Measurements from ENCODE around the gene UBA1. TPM values are rescaled to one million over a fixed set of nuclear protein-coding genes. Genes with fewer than 3 reads are reported as not detected.
A peak's percentile ranks its signal among the peaks of the same experiment; 100 is the strongest.

The UBA1 gene
- total RNA-seq, 1 donor from 2014 or later, result 165 TPM

DNA sequence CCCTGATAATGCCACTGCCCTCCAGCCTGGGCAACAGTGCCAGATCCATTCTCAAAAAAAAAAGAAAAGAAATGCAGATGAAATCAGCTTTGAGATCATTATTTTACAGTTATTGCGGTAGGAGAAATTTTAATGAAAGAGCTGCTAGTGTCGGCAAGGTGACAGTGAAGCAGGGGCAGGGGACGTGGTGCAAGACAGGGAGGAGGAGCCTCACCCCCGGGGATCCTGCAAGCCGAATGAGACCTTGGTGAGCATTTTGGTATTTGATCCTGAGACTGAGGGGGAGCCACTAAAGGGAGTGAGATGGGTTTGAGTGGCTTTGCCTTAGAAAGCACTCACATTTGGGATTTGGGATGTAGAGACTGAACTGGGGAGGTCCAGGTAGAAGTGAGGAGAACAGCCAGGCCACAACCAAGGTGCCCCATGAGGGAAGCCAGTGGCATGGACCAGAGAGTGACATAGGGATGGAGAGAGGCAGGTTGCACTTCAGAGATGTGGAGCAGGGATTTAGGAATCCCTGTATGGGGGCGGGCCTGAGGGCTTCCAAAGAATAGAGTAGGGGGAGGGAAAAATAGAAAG lies 25.0 kb upstream of the UBA1 start:
- ATAC-seq (no peak), DNase-seq (ENCODE audit: low spot score) (peak; percentile 22)
- intact Hi-C loops (cut with DNase I), result no loop called here

DNA sequence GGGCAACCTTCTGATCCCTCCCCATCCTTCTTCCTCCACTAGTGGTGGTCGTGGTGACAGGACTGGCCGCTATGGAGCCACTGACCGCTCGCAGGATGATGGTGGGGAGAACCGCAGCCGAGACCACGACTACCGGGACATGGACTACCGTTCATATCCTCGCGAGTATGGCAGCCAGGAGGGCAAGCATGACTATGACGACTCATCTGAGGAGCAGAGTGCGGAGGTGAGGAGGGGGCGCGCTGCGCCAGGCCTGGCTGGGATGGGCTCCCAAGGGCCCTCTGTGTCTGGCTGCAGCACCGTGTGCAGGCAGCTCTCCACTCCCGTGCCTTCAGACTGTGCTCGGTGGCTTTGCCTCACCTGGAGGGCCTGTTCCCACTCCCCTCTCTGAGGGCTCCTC lies 24.4 kb upstream of the UBA1 start:
- DNase-seq (ENCODE audit: low spot score), result peak; percentile 50
- ATAC-seq, result no peak
- intact Hi-C loops (cut with DNase I), result no loop called here

DNA sequence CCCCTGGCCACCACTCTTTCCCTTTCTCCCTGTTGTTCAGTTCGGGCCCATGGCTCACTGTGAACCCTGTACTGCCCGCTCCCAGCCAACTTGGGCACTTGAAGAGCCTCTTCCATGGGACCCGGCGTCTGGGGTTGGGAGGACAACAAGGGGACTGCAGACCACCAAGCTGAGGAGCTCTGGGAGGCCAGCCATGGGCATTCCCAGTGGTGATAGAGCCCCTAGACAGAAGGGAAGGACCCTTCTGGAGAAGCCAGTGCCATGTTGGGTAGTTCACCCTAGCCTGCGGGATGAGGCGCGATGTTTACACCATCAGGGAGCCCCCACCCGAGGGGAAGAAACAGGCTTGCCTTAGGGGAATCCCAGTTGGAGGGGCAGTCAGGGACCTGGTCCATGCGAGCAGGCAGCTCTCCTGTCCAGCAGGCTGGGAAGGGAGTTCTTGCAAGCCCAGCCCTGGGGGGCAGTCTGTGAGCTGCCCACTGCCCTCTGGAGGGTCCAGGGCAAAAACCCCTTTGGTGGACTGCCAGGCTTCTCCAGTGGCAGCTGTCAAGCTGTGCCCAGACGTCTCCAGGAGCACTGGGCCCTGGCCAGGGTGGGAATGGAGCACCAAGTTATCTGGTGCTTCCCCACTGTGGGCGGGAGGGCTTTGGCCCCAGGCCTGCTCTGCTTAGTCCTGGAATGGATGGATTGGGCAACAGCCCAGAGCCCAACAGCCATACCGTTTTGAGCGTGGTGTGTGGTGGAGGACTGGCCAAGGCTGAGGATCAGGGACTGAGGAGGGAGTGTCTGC lies 23.7 kb upstream of the UBA1 start:
- ATAC-seq (peak; percentile 25), DNase-seq (ENCODE audit: low spot score) (peak; percentile 53)
- intact Hi-C loops (cut with DNase I), result no loop called here

DNA sequence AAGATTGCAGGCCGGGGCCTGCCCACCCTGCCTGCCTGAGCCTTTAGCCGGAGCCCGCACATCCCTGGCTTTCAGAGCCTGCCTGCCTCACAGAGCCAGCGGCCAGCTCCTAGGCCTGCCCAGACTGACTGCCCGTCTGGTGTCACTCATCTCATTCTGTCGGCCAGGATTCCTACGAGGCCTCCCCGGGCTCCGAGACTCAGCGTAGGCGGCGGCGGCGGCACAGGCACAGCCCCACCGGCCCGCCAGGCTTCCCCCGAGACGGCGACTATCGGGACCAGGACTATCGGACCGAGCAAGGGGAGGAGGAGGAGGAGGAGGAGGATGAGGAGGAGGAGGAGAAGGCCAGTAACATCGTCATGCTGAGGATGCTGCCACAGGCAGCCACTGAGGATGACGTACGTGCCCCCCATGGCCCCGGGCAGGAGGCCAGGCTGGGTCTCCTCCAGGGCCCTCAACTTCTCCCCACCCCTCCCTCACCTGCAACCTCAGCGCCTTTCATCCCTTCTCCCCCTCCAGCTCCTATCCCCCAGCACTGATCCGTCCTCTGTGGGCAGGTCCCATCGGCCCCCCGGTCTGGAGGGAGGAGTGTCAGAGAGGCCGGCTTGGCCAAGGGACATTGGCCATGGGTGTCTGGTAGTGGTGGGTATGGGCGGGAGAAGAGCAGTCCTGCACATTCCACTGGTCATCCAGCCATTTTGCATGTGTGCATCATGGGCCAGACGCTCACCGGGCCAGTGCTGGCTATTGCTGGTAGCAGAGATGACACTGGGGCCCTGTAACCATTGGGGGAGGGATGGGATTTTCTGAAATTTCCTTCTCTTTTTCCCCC lies 22.6 kb upstream of the UBA1 start:
- peak; percentile 47 for DNase-seq (ENCODE audit: low spot score)
- intact Hi-C loops (cut with DNase I), result no loop called here
- no peak for ATAC-seq

DNA sequence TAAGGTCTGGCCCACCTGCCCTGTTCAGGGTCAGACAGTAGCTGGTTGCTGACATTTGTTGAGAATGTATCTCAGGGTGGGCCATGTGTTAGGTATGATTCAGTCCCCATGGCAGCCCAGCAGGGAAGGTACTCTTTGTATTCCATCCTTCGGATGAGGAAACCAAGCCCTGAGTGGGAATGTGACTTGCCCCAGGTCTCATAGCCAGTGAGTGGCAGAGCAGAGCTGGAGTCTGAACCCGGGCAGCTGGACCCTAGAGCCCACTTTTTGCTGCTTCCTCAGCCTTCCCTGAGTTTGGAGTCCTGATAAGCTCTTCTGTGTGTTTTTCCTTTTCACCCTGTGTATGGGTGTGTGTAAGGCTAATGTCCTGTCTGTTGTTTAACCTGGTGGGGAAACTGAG lies 21.6 kb upstream of the UBA1 start:
- no peak for ATAC-seq
- DNase-seq (ENCODE audit: low spot score), result no peak
- intact Hi-C loops (cut with DNase I), result no loop called here

DNA sequence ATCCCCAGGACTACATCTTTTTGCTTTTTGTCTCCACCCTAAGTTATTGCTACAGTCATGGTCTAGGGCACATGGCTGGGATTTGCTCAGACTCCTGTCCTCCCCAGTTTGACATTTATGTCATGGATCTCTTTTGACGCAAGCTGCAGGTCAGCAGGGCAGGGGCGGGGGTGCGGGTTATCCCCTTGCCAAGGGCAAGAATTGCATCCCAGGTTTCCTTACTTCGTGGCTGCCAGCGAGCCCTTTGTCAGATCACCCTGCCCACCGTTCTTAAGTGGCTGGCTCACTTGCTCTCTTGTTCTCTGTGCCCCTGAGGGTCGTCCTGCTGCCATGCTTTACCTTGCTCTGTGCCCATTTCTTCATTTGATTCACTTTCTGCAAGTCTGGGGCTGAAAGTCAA lies 21.1 kb upstream of the UBA1 start:
- intact Hi-C loops (cut with DNase I), result no loop called here
- DNase-seq (ENCODE audit: low spot score) (peak; percentile 27), ATAC-seq (no peak)

DNA sequence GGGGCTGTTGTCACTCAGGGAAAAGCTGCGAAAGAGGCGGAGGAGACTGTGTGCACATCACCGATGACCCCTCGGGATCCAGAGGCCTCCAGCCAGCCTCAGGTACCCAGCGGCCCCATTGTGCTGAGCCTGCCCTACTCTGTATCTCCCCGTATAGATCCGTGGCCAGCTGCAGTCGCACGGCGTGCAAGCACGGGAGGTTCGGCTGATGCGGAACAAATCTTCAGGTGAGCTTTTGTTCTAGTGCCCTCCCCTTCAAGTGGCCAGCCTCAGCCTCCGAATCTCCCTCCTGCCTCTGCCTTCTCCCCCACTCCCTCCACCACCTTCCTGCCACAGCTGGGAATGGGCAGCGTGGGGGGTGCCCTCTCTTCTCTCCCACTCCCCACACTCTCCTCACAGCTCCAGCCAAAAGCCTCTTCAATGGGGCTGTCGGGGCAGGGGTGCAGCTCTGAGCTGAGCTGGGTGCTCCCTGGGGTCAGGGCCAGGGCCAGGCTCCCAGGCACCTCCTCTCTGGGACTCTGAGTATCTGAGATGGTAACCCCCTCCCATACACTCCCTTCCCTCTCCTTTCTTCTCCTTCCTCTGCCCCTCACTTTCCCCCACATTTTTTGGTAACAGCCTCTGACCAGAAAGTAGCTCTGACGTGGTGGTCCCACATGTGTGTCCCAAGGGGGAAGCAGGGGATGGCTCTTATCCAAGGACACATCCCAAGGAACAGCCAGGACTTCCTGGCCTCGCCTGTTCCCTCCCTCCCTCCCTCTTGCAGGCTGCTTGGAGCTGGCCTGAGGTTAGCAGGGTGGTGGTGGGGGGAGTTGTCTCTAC lies 20.4 kb upstream of the UBA1 start:
- intact Hi-C loops (cut with DNase I), result no loop called here
- DNase-seq (ENCODE audit: low spot score) (peak; percentile 44), ATAC-seq (no peak)

DNA sequence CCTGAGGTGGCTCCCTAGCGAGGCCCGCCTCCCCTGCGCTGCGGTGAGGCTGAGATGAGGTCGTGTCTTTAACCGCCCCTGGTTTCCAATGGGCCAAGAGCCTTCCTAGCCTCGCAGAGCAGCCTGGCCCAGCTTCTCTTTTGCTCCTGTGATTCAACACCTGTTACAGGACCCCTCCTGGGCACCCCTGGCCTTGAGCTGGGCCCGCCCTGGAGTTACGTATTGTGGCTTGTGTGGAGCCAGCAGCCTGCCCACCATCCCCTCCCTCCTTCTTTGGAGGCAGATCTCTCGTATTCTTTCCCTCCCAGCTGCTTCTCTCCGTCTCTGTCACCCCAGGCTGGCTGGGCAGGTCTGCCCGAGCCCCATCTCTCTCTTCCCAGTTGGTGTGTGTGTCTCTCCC lies 19.3 kb upstream of the UBA1 start:
- no peak for DNase-seq (ENCODE audit: low spot score)
- intact Hi-C loops (cut with DNase I), result no loop called here
- ATAC-seq, result no peak

DNA sequence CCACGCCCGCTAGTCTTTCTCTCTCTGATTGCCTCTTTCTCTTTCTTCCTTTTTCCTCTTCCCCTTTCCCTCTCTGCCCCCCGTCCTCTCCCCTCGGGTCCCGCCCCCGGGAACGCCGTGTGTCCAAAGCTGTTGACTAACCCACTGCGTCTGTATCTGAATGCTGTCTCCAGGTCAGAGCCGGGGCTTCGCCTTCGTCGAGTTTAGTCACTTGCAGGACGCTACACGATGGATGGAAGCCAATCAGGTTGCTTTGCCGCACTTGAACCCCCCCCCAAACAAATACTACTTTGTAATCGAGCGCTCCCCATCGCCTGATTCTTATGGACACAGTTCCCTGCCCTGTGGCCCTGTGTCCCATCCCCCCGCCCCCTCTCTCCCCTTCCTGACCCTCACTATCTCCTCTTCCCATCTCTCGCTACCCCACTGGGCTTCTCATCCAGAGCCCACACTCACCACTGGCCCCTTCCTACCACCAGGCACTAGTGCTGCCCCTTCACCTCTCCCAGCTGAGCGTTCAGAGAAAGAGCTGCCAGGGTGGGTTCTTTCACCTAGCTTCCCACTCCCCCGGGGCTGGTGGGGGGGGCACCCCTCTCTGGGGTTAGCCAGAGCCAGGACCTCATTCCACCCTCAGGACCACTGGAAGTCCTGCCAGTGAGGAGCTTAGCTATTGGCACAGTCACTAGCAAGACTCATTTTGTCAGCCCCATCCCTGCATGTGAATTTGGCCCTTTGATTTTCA lies 18.6 kb upstream of the UBA1 start:
- intact Hi-C loops (cut with DNase I), result no loop called here
- DNase-seq (ENCODE audit: low spot score) (no peak), ATAC-seq (no peak)

DNA sequence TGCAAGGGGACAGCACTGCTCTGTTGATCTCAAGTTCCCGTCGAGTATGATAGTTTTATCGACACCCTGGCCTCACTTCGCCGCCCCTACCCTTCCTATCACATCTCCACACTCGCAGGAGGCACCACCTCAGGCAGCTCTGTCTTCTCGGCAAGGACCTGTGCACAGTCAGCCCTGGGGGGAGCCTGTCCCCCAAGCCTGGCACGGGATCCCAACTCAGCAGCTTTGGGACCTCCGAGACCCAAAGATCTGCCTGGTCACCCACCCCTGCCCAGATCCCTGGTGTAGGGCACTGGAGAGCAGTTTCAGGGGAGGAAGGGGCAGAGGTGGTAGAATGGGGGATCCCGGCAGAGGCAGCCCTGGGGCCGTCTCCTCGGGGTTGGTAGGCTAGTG lies 18.0 kb upstream of the UBA1 start:
- intact Hi-C loops (cut with DNase I), result no loop called here
- DNase-seq (ENCODE audit: low spot score) (no peak), ATAC-seq (no peak)

DNA sequence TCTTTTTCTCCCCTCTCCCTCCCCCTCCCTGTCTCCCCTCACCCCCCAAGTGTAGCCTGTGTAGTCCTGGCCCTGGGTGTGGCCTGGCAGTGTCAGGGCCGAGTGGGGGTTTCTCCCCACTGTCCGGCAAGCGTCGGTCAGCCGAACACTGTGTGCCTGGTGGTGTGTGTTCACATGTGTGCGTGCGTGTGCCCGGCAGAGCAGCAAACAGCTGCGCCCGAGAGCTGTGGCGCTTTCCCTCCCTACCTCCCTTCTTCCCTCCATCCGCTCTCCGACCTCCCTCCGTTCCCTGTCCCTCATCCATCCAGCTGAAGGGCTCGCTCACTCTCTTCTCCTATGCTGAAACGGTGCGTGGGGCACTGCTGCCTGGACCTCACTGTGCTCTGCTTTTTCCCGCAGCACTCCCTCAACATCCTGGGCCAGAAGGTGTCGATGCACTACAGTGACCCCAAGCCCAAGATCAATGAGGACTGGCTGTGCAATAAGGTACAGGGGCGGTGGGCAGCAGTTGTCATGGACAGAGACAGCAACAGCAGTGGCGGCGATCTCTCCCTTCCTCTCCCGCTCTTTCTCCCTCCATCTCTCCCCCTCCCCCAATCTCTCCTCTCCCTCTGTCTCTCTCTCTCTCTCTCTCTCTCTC lies 17.4 kb upstream of the UBA1 start:
- DNase-seq (ENCODE audit: low spot score), result peak; percentile 42
- intact Hi-C loops (cut with DNase I), result no loop called here
- ATAC-seq, result no peak

DNA sequence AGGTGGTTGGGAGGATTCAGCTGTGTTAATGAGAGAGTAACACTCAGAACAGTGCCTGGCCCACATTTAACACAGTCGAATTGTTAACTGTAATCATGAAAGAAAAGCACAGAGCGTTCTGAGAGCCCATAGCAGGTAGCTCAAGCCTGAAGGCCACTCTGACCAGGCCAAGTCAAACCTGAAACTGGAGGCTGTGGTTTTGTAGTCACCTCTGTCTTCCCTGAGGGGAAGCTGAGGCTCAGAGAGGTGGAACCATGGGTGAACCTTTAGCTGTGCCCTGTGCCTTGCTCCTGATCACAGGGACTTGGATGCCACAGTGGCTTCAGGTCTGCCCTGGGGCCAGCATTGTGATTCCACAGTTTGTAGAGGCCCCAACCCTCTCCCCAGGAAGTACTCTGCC lies 16.6 kb upstream of the UBA1 start:
- DNase-seq (ENCODE audit: low spot score) (peak; percentile 17), ATAC-seq (no peak)
- intact Hi-C loops (cut with DNase I), result no loop called here

DNA sequence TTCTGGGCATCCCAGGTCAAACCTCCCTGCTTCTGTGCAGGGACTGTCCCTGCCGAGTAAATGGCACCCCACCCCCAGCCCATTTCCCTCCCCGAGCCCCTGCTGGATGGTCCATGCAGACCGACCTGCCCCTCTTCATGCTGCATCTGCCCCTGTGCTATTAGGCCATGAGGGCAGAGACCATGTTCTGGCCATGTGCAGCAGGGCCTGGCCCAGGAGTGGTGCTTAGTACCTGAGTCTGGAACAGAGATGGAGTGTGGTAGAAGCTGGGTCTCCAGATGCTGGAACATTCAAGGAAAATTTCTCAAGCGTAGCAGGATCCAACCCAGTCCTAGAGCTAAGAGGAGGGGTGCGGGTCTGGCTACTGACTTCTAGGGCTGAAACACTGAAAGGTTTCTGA lies 15.3 kb upstream of the UBA1 start:
- intact Hi-C loops (cut with DNase I), result no loop called here
- no peak for DNase-seq (ENCODE audit: low spot score)
- no peak for ATAC-seq

DNA sequence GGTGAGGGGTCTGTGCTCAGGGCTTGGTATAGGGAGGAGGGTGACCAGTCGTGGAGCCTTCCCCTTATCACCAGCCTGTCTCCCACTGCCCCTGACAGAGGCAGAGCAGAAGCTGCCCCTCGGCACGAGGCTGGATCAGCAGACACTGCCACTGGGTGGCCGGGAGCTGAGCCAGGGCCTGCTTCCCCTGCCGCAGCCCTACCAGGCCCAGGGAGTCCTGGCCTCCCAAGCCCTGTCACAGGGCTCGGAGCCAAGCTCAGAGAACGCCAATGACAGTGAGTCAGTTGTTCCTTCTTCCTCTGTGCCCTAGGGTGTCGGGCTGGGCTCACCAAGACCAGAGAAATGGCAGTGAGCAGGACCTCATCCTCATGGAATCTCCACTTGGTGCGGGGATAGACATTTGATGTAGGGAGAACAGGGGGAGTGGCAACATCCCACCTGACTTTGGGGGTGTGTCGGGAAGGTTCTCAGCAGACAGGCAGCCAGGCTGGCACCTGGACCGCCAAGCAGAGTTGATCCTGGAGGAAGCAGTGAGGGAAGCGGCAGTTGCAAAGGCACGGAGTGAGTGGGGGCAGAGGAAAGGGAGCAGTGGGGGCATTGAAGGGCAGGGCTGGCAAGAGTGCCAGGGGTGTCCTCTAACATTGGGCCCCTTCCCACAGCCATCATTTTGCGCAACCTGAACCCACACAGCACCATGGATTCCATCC lies 14.3 kb upstream of the UBA1 start:
- DNase-seq (ENCODE audit: low spot score) (no peak), ATAC-seq (peak; percentile 42)
- intact Hi-C loops (cut with DNase I), result no loop called here

DNA sequence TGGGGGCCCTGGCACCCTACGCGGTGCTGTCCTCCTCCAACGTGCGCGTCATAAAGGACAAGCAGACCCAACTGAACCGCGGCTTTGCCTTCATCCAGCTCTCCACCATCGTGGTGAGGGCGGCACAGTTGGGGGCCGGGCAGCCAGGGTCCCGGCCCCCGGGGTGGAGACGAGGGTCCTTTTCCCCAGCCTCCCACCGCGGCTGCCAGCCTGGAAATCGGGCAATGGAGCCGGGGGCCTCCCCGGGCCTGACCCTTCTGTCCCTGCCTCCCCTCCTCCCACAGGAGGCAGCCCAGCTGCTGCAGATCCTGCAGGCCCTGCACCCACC lies 13.7 kb upstream of the UBA1 start:
- intact Hi-C loops (cut with DNase I), result no loop called here
- DNase-seq (ENCODE audit: low spot score), result no peak
- ATAC-seq, result no peak

DNA sequence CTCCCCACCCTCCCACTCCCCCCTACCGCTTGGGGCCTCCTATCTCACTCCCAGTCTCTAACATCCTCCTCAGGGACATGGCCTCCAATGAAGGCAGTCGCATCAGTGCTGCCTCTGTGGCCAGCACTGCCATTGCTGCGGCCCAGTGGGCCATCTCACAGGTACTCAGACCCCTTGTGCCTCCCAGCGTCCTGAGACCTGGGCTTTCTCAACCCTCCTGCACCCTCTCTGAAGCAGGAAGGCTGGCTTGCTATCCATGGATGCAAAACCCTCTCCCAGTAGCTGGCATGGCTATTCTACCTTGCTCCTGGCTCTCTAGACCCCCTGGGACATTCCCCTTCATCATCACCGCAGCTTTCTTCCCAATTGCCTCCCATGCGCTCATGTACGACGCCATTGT lies 13.3 kb upstream of the UBA1 start:
- intact Hi-C loops (cut with DNase I), result no loop called here
- DNase-seq (ENCODE audit: low spot score), result no peak
- no peak for ATAC-seq

DNA sequence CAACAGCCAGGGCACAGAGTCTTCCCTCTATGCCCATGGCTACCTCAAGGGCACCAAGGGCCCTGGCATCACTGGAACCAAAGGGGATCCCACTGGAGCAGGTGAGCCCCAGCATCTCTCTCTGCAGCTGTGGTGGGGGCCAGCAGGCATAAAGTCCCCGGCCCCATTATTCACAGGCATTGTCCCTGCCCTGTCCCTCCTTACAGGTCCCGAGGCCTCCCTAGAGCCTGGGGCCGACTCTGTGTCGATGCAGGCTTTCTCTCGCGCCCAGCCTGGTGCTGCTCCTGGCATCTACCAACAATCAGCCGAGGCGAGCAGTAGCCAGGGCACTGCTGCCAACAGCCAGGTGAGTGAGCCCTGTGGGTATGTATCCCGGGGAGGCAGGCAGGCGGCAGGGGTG lies 12.3 kb upstream of the UBA1 start:
- ATAC-seq, result no peak
- intact Hi-C loops (cut with DNase I), result no loop called here
- DNase-seq (ENCODE audit: low spot score), result no peak

Measured in sciatic nerve (tissue), 2 donors.